ENCODE results near the gene PSEN2. TPM values are rescaled to one million over a fixed set of nuclear protein-coding genes. Genes with fewer than 3 reads are reported as not detected.

Gene PSEN2
- total and polyA plus RNA-seq, 9 of the 15 experiments (the other 6 are each of a cell fraction or from before 2014, with no cell fraction given): 2.3 to 21.5 (median 13.7) TPM

- TF ChIP-seq MBD2 (IDR thresholded peaks at IDR 0.05; ENCODE audit: borderline replicate concordance, low read depth) (no peak), NONO (IDR thresholded peaks at IDR 0.05; ENCODE audit: low read depth in 2 of 2, low read length in 1 of 2) (peak; percentile 14 to 34; a peak in 1 of 4 replicates), PREB (CRISPR knock-in tag; IDR thresholded peaks at IDR 0.05) (no peak; the same call in 1 of the 2 replicates), ZKSCAN1 (IDR thresholded peaks at IDR 0.05; ENCODE audit: low read depth, low read length) (peak; percentile 57; the same call in 1 of the 2 replicates), TCF7L2 (IDR thresholded peaks at IDR 0.05; ENCODE audit: low read depth, low read length) (no peak), U2AF1 (optimal IDR thresholded peaks at IDR 0.05; ENCODE audit: low read depth, low read length) (peak; percentile 67), BRCA1 (IDR thresholded peaks at IDR 0.05) (no peak), BRCA1 (CRISPR knock-in tag; IDR thresholded peaks at IDR 0.05) (no peak), MBD1 (CRISPR knock-in tag; IDR thresholded peaks at IDR 0.05) (no peak), HMG20B (CRISPR knock-in tag; IDR thresholded peaks at IDR 0.05) (0 out of 2 replicates have a peak, but pooled peaks have one; percentile 21), PPARD (CRISPR knock-in tag; IDR thresholded peaks at IDR 0.05) (no peak), USF1 (CRISPR knock-in tag; IDR thresholded peaks at IDR 0.05) (no peak), HEY1 (CRISPR knock-in tag; IDR thresholded peaks at IDR 0.05; ENCODE audit: borderline replicate concordance) (no peak), MCM7 (IDR thresholded peaks at IDR 0.05) (no peak), ETV1 (tag; conservative IDR thresholded peaks at IDR 0.05; ENCODE audit: low read depth) (peak; percentile 88), ZNF764 (CRISPR knock-in tag; IDR thresholded peaks at IDR 0.05; ENCODE audit: low read depth) (no peak), SRSF1 (IDR thresholded peaks at IDR 0.05; ENCODE audit: low read depth, low read length) (no peak), ASH1L (IDR thresholded peaks at IDR 0.05; ENCODE audit: borderline replicate concordance, low read depth, partially characterized antibody) (no peak)
- TF ChIP-seq, protein P1, sequence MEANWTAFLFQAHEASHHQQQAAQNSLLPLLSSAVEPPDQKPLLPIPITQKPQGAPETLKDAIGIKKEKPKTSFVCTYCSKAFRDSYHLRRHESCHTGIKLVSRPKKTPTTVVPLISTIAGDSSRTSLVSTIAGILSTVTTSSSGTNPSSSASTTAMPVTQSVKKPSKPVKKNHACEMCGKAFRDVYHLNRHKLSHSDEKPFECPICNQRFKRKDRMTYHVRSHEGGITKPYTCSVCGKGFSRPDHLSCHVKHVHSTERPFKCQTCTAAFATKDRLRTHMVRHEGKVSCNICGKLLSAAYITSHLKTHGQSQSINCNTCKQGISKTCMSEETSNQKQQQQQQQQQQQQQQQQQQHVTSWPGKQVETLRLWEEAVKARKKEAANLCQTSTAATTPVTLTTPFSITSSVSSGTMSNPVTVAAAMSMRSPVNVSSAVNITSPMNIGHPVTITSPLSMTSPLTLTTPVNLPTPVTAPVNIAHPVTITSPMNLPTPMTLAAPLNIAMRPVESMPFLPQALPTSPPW (CRISPR knock-in tag; IDR thresholded peaks at IDR 0.05): no peak
- TF ChIP-seq, protein P2, sequence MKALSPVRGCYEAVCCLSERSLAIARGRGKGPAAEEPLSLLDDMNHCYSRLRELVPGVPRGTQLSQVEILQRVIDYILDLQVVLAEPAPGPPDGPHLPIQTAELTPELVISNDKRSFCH (CRISPR knock-in tag; IDR thresholded peaks at IDR 0.05): no peak
- TF ChIP-seq, protein P2 (tag; IDR thresholded peaks at IDR 0.05): peak; percentile 70; the same call in 1 of the 2 replicates
- TF ChIP-seq, protein P3, sequence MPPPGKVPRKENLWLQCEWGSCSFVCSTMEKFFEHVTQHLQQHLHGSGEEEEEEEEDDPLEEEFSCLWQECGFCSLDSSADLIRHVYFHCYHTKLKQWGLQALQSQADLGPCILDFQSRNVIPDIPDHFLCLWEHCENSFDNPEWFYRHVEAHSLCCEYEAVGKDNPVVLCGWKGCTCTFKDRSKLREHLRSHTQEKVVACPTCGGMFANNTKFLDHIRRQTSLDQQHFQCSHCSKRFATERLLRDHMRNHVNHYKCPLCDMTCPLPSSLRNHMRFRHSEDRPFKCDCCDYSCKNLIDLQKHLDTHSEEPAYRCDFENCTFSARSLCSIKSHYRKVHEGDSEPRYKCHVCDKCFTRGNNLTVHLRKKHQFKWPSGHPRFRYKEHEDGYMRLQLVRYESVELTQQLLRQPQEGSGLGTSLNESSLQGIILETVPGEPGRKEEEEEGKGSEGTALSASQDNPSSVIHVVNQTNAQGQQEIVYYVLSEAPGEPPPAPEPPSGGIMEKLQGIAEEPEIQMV (tag; conservative IDR thresholded peaks at IDR 0.05; ENCODE audit: low read depth): no peak
Measured at GRCh38 chr1:226939438-226940028, 69.1 kb downstream of the PSEN2 start (continued).
